Right forelimb (tissue), 1 donor: ENCODE data around the gene CFAP53.

ENCODE experiments used
- DNase-seq: peaks from one replicate; pipeline ENCODE4 v3.0.0-alpha.2; 2018

Gene CFAP53

DNA sequence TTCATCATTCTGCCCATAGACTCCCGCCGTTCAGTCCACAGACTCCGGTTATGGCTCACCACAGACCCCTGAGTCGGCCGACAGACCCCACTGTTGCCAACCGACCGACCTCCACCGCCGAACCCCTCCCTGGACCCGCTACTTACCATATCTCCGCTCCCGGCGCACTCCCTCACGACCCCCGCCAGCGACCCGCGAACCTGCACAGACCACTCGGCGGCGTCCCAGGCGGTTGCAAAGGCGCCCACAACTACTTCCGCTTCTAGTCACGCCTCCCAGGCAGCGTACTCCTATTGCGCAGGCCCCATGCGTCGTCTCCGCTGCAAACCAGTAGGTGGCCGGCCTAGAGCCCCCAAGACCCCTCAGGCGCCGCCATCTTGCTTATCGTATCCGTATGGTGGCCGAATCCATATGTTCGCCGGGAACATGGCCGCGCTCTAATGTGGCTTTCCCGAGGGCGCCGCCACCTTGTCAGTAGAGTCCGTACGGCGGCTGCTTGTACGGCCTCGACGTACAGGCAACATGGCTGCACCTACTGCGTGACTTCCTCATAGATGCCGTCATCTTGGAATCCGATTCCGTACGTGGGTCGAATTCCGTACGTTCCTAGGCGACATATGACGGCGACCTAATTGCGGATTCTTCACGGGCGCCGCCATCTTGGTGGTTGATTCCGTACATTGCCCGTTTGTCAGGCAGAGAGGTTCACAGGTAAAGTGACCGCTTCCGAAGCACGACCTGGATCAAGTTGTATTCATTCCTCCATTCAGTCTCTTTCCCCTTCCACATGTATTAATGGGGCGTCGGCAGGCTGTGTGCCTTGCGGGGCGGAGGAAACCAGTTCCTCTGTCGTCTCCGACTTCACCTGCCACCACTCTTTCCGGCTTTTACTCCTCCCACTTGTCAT is 21.4 kb upstream of the CFAP53 start, which contains the start of gene CXXC1:
Gene CXXC1, minus strand, starts transcription at position 252 of the 907 bp plus-strand sequence. Its CDS starts 103 bp downstream, at position 149.
- DNase-seq: peak; percentile 99

- no peak for DNase-seq
Observed at GRCh38 chr18:50287028-50287440, 20.7 kb upstream of the CFAP53 start.

- peak; percentile 47 for DNase-seq
Observed at GRCh38 chr18:50286391-50287027, 20.2 kb upstream of the CFAP53 start.

GRCh38 chr18:50285631-50286321 is 19.5 kb upstream of the CFAP53 start:
- no peak for DNase-seq

- no peak for DNase-seq
Observed at GRCh38 chr18:50285071-50285470, 18.8 kb upstream of the CFAP53 start.

GRCh38 chr18:50284255-50284885 is 18.1 kb upstream of the CFAP53 start:
- no peak for DNase-seq

- no peak for DNase-seq
Observed at GRCh38 chr18:50283469-50284209, 17.3 kb upstream of the CFAP53 start.

DNA sequence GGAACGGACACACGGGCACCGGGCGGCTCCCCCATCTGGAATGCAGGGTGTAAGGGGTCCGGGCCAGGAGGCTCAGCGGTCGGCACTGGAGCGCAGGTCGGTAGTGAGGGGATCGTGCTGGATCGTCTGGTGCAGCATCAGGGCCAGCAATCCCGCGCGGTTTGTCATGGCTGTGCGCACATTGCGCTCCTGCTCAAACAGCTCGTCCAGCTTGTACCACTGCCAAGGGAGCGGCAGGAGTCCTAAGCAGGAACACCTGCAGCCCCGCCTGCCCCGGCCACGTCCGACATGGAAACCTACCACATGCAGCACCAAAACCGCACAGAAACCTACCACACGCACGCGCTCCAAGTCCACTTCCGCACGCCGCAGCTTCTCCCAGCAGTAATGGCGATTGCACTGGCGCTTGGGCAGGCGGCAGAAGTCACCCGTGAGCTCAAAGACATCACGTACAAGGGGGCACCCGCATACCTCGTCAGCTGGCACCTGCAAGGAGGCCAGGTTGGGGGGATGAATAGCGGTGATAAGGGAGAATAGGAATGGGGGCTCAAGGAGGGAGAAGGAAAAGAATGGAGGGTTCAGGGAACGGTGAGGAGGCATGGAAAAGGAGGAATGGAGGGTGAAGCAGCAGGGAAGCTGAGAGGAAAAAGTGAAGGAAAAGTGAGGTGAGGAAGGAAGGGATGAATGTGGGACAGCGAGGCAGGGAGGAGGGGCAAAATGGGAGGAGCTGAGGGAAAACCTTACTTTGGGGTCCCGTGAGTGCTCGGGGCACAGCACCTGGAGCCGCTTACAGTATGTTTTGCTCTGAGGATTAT is 16.4 kb upstream of the CFAP53 start:
- DNase-seq: no peak

DNA sequence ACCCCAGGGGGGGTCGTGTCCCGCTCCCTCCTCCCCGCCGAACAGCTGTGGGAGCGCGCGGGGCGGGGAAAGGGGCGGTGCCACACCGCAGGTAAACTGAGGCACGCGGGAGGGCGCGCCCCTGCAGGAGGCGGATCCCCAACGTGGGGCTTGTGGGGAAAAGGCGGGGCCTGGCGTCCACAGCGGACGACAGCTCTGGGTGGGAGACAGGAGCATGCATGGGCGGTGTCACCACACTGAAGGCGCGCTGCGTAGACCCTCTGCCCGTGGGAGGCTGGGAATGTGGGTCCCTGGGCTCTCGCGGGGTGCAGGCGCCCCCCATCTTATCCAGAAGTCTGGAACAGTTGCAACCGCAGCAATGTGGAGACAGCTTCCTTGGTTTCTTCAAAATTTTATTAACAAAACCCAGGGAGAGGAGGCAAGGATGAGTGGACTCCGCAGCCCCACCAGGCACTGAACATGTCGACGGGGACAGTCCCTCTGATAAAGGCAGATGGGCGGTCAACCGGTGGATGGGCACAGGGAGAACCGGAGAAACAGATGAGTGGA is 15.8 kb upstream of the CFAP53 start:
- no peak for DNase-seq

- DNase-seq: peak; percentile 97
Observed at GRCh38 chr18:50281295-50281971, 15.1 kb upstream of the CFAP53 start, which contains the start of gene MBD1. MBD1 (minus strand) TSS chr18:50281523; CDS start chr18:50279992, 1,531 bp downstream.

DNA sequence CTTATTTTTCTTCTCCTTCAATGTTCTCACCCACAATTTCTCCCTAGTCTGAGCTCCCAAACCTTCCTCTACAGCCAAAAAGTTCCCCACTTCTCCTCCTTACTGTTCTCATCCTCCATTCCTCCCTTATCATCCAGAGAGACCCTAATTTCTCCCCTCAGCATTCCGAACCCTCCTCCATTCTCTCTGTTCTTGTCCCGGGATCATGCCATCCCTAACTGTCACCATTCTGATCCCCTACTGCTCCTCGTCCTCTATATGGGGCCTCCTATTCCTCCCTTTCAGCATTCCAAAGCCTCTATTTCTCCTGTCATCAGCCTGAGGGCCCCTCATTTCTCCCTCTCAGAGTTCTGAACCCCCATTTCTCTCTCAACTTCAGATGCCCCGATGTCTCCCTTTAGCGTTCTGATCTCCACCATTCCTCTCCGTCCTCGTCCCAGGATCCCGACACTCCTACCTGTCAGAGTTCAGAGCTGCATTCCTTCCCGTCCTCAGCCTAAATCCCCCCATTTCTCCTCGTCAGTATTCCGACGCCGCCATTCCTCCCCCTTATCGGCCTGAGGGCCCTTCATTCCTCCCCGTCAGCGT is 14.5 kb upstream of the CFAP53 start:
- DNase-seq: no peak

DNA sequence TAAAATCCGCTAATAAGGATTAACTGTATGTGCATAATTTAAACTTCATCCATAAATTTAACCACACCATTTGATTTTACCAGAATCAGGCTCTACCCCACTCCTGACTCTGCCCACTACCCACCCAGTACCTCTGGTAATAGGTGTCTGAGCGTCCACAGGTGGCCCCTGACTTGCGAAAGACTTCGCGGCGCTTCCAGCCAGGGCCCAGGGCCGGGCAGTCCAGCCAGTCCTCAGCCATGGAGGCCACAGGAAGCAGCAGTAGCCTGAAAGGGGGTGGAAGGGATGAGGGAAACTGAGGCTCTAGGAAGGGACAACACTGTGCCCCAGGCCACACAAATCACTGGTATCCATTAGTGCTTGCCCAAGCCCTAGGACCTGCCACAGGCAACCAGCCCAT is 13.5 kb upstream of the CFAP53 start:
- no peak for DNase-seq

GRCh38 chr18:50277942-50278341 is 11.6 kb upstream of the CFAP53 start:
- DNase-seq: no peak

GRCh38 chr18:50276452-50276851 is 10.2 kb upstream of the CFAP53 start:
- DNase-seq: no peak

GRCh38 chr18:50275503-50276036 is 9.3 kb upstream of the CFAP53 start:
- no peak for DNase-seq

DNA sequence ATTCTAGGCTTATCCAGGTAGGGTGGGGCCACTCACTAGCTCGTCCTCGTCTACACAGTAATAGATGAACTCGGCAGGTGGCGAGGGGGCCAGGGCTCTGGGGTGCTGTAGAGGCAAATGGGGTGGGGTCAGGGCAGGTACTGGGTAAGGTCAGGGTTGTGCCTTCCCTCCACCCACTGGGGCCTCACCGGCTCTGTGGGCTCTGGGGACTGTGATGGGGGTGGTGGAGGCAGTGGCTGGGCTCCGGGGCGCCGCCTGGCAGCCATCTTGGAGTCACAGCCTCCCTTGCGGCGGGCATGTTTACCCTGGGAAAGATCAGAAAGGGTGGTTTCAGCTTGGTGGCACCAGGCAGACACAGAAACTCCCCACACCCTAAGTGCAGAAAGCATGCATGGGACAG is 8.6 kb upstream of the CFAP53 start:
- no peak for DNase-seq

- no peak for DNase-seq
Observed at GRCh38 chr18:50274044-50274442, 7.7 kb upstream of the CFAP53 start.

DNA sequence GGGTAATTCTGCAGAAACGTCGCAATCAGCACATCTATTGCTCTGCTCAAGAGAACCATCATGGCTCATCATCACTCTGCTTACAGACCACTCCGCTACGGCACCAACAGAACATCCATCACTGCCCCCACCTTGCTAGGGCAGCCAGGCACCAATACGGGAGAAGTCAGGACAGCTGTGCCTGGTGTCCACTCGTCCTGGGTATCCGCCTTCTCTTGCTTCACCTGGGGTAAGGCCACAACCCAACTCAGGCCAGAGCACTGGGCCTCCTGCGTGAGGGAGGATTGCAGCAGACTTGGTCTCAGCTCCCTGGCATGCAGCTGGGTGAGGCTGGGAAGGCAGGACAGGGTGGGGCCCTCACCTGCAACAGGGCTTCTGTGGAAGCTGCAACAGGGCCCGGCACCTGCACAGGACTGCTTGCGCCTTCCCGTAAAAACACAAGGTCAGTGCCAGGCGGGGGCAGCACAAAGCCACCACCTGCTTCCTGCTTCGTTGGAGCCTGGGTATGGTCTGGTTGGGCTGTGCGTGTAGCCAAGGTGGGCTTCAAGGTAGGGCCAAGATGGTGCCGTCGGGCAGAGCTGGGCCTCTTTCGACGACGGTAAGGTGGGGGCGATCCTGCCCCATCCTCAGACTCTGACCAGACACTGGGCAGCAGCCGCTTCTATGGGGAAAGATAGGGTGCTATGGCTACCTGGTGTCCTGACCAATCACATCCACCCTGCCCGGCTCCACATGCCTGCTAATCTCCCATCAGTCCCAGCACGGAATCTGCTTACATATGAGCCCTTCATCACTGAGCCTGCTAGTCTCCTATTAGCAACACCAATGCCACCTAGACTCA is 7.1 kb upstream of the CFAP53 start:
- no peak for DNase-seq

DNA sequence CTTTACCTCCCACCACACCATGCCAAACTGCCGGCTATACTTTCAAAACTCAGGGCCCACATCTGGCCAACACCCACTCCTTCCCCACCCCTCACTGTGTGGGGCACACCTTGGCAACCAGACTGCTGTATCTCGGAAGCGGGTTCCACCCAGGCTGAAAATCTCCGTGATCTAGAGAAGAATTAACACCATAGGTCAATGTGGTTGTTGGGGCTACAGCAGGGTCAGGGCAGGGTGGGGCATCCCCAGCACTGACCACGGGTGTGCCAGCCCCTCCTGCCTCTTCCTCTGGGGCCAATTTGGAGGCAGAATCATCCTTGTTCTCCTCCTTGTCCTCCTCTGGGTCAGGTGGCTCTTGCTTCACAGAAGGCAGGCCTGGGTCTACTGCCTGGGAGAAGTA is 6.3 kb upstream of the CFAP53 start:
- DNase-seq: no peak
